Ovary (tissue), 9 donors: ENCODE measurements around the gene EIF4G3. TPM values are rescaled to one million over a fixed set of nuclear protein-coding genes. Genes with fewer than 3 reads are reported as not detected.

Source experiments
- DNase-seq, 5 donors: peaks; one replicate each; pipeline ENCODE4 v3.0.0-alpha.2; 2019 to 2020
- H3K27ac ChIP-seq, 2 donors: fragments of 200-600 bp; one replicate each; pipeline versions ENCODE4 v1.5.1 to v1.8.0; 2019 to 2022
- H3K27me3 ChIP-seq: fragments of 200-600 bp; one replicate; pipeline ENCODE4 v1.8.0; 2022
- H3K36me3 ChIP-seq: fragments of 200-600 bp; sonication (generic); one replicate; pipeline ENCODE4 v1.5.1; 2019
- H3K4me1 ChIP-seq: one replicate; pipeline ENCODE4 v1.8.1; 2013; ENCODE audit warnings: mild to moderate bottlenecking, moderate library complexity; ENCODE audit not compliant: insufficient read depth
- H3K4me3 ChIP-seq: fragments of 200-600 bp; sonication (generic); one replicate; pipeline ENCODE4 v1.5.1; 2017
- H3K9me3 ChIP-seq, 2 donors: fragments of 200-600 bp in 1 of 2; sonication (generic) in 1 of 2; one replicate each; pipeline versions ENCODE4 v1.5.1 to v1.8.1; 2013 to 2019; ENCODE audit warnings: mild to moderate bottlenecking in 1 of 2, moderate library complexity in 1 of 2
- CTCF ChIP-seq, 3 donors: fragments of 450-650 bp in 2 of 3; fragments of 200-600 bp in 1 of 3; IDR thresholded peaks; one replicate each; pipeline versions ENCODE4 v1.5.1 to v1.8.0; 2016 to 2022; ENCODE audit warnings: antibody characterized with exemption in 3 of 3, mild to moderate bottlenecking in 1 of 3
- EP300 ChIP-seq: sonication (generic); formaldehyde crosslinking; IDR thresholded peaks from one replicate; pipeline ENCODE4 v1.6.1; 2017; ENCODE audit warnings: antibody characterized with exemption
- POLR2A ChIP-seq: fragments of 450-650 bp; IDR thresholded peaks from one replicate; pipeline ENCODE4 v1.6.1; 2017; ENCODE audit warnings: antibody characterized with exemption, mild to moderate bottlenecking, moderate library complexity
- WGBS, 3 donors: extraction: QIAGEN DNeasy Blood & Tissue Kit in 1 of 3; methylation state at CpG; one replicate each; pipeline versions ENCODE4 v1.1.5 to v1.1.7; 2013 to 2017; 5-methylcytosine and 5-hydroxymethylcytosine counted together
- intact Hi-C, 4 donors: fragments of 100-400 bp; cut with DNase I; formaldehyde crosslinking; loops; one replicate each; pipeline versions ENCODE4 v1.11.0 to v1.15.1; 2022 to 2023
- polyA plus RNA-seq, 2 donors: library from polyadenylated mRNA; stranded (reverse); fragments of 200-250 nt in 1 of 2; fragments of 350-450 nt in 1 of 2; fragmentation: Illumina TruSeq in 1 of 2; extraction: RNeasy Lipid Tissue Mini Kit (QIAGEN cat#74804) in 1 of 2; gene quantifications; one replicate each; pipeline ENCODE4 v1.2.3, GENCODE V29; 2013 to 2014
- total RNA-seq, 7 donors: library from RNA; depleted of rRNA in 2 of 7; stranded (reverse); fragments of >200 nt in 2 of 7; fragmentation: NEBNext Ultra II Directional in 3 of 7; extraction: Animal tissue kit (Norgen Biotek cat#: 25700) in 3 of 7; gene quantifications; one replicate each; pipeline versions ENCODE4 v1.1.0 to v1.2.4, GENCODE V29; 2016 to 2023
- donor health status: DM: no; HTN: no; CAD: no; lungs with moderate emphysema.
- donor health status: DM: no; HTN: no; CAD: no.
- donor health status: Bipolar disorder and iron deficiency.
- donor health status: DM: yes; HTN: yes; CAD: no.
- donor health status: DM: no; HTN: no; CAD: no.
- donor health status: DM: yes; HTN: yes; CAD: no.

Gene EIF4G3
- total and polyA plus RNA-seq, 9 donors = 13.9 to 62.4 (median 39.4) TPM

GRCh38 chr1:21104683-21105082 lies 72.0 kb downstream of the EIF4G3 start:
- H3K9me3 ChIP-seq = no peaks in the 10 kb centered on the region
- H3K4me1 ChIP-seq = no peaks in the 10 kb centered on the region
- no peak overlapping the region for H3K4me3 ChIP-seq
- no peaks in the 10 kb centered on the region for H3K27me3 ChIP-seq
- no peaks in the 10 kb centered on the region for H3K36me3 ChIP-seq
- no peak overlapping the region for H3K27ac ChIP-seq
- TF ChIP-seq EP300 (no peak), CTCF (IDR thresholded peaks at IDR 0.05) (no peak), POLR2A (no peak)
- WGBS, 3 donors = 95 to 97% (median 96%) methylated on average over 3 of the region's 3 CpGs
- intact Hi-C loops = no loop called here
- no peak for DNase-seq

GRCh38 chr1:21100481-21100921 lies 76.2 kb downstream of the EIF4G3 start:
- no peaks in the 10 kb centered on the region for H3K36me3 ChIP-seq
- 53 to 71% (median 66%) methylated on average over 5 of the region's 5 CpGs for whole genome bisulfite sequencing, 3 donors
- TF ChIP-seq CTCF (IDR thresholded peaks at IDR 0.05) (no peak), POLR2A (no peak), EP300 (no peak)

GRCh38 chr1:21099869-21100131 lies 76.9 kb downstream of the EIF4G3 start:
- Histone ChIP-seq H3K36me3 (no peaks in the 10 kb centered on the region), H3K27ac (no peak overlapping the region), H3K4me1 (peaks cover 1% of the 10 kb centered on the region), H3K4me3 (no peak overlapping the region), H3K27me3 (no peaks in the 10 kb centered on the region), H3K9me3 (no peaks in the 10 kb centered on the region)
- no peak for DNase-seq
- TF ChIP-seq CTCF (IDR thresholded peaks at IDR 0.05) = no peak
- no peak for TF ChIP-seq POLR2A
- intact Hi-C loops = no loop called here
- 92 to 94% (median 93%) methylated on average over 2 of the region's 2 CpGs for WGBS, 3 donors

More at GRCh38 chr1:21100481-21100921, 76.2 kb downstream of the EIF4G3 start:
- no peak for DNase-seq
- no peak overlapping the region for H3K4me3 ChIP-seq
- peaks cover 1% of the 10 kb centered on the region for H3K4me1 ChIP-seq
- no peaks in the 10 kb centered on the region for H3K9me3 ChIP-seq
- H3K27ac ChIP-seq = no peak overlapping the region
- no peaks in the 10 kb centered on the region for H3K27me3 ChIP-seq
- intact Hi-C loops = no loop called here

GRCh38 chr1:21099034-21099868 lies 77.4 kb downstream of the EIF4G3 start:
- Histone ChIP-seq H3K27ac (no peak overlapping the region), H3K9me3 (no peaks in the 10 kb centered on the region), H3K36me3 (no peaks in the 10 kb centered on the region), H3K4me1 (peaks cover 1% of the 10 kb centered on the region), H3K27me3 (no peaks in the 10 kb centered on the region), H3K4me3 (no peak overlapping the region)
- TF ChIP-seq CTCF (IDR thresholded peaks at IDR 0.05) (no peak), POLR2A (no peak), EP300 (no peak)
- intact Hi-C loops = no loop called here
- no peak for DNase-seq
- 88 to 92% (median 89%) methylated on average over 2 of the region's 2 CpGs for WGBS, 3 donors
